SK-N-SH treated with all-trans-retinoic acid at 6 μM for 48 hours (cell line): ENCODE measurements around the gene AQP3.

Experiments
- ARNTL ChIP-seq: fragments of 450-650 bp; formaldehyde crosslinking; IDR thresholded peaks from 2 replicates; pipeline ENCODE4 v1.5.0; 2020; ENCODE audit warnings: low read depth, mild to moderate bottlenecking, moderate library complexity, borderline replicate concordance
- CSDC2 ChIP-seq: fragments of 250-450 bp; sonication (Bioruptor Pico); IDR thresholded peaks from 2 replicates; pipeline ENCODE4 v1.5.0; 2020; ENCODE audit warnings: mild to moderate bottlenecking, moderate library complexity
- ESRRG ChIP-seq: fragments of 250-450 bp; sonication (Bioruptor Pico); IDR thresholded peaks from 2 replicates; pipeline ENCODE4 v1.6.1; 2021; ENCODE audit warnings: mild to moderate bottlenecking
- GLIS3 ChIP-seq: fragments of 250-450 bp; sonication (Bioruptor Pico); IDR thresholded peaks from 2 replicates; pipeline ENCODE4 v1.5.0; 2020; ENCODE audit warnings: mild to moderate bottlenecking, moderate library complexity
- TCF4 ChIP-seq: fragments of 250-450 bp; sonication (Bioruptor Pico); IDR thresholded peaks from 2 replicates; pipeline ENCODE4 v1.8.0; 2021; ENCODE audit warnings: mild to moderate bottlenecking, moderate library complexity, borderline replicate concordance
- TOX ChIP-seq: fragments of 250-450 bp; sonication (Bioruptor Pico); IDR thresholded peaks from 2 replicates; pipeline ENCODE4 v1.8.0; 2021; ENCODE audit warnings: mild to moderate bottlenecking, moderate library complexity, borderline replicate concordance
- ZNF565 ChIP-seq: fragments of 450-650 bp; formaldehyde crosslinking; conservative IDR thresholded peaks from 2 replicates; pipeline ENCODE4 v1.5.0; 2020; ENCODE audit warnings: low read depth, mild to moderate bottlenecking, moderate library complexity
- TF ChIP-seq, protein P1 (sequence below): fragments of 250-450 bp; sonication (Bioruptor Pico); IDR thresholded peaks from 2 replicates; pipeline ENCODE4 v1.5.1; 2020; ENCODE audit warnings: low read depth, mild to moderate bottlenecking, moderate library complexity
- TF ChIP-seq, protein P2 (sequence below): fragments of 250-450 bp; sonication (Bioruptor Pico); IDR thresholded peaks from 2 replicates; pipeline ENCODE4 v1.8.0; 2020; ENCODE audit warnings: mild to moderate bottlenecking, moderate library complexity, borderline replicate concordance

DNA sequence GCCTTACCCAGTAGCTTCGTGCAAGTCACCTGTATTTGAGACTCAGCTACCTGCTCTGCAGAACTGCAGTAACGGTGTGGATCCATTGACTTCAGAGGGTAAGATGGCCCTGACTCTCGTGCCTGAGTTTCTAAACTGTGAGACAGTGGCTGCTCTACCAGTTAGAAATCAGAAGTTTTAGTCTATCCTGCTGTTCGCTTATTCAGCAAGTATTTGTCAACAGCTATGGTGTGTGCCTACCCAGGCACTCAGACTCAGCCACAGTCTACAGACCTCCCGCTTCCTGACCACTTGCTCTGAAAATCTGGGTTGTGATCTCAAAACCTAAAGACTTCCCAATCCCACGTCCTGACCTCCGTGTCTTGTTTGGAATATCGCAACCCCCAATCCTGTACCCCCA lies 13.5 kb downstream of the AQP3 start:
- TF ChIP-seq, protein P1, sequence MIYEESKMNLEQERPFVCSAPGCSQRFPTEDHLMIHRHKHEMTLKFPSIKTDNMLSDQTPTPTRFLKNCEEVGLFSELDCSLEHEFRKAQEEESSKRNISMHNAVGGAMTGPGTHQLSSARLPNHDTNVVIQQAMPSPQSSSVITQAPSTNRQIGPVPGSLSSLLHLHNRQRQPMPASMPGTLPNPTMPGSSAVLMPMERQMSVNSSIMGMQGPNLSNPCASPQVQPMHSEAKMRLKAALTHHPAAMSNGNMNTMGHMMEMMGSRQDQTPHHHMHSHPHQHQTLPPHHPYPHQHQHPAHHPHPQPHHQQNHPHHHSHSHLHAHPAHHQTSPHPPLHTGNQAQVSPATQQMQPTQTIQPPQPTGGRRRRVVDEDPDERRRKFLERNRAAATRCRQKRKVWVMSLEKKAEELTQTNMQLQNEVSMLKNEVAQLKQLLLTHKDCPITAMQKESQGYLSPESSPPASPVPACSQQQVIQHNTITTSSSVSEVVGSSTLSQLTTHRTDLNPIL (CRISPR knock-in tag), result no peak
- TF ChIP-seq ZNF565 (CRISPR knock-in tag) (no peak), GLIS3 (CRISPR knock-in tag) (no peak), CSDC2 (no peak), ARNTL (CRISPR knock-in tag) (no peak), ESRRG (CRISPR knock-in tag) (no peak), TCF4 (no peak), TOX (CRISPR knock-in tag) (no peak)
- TF ChIP-seq, protein P2, sequence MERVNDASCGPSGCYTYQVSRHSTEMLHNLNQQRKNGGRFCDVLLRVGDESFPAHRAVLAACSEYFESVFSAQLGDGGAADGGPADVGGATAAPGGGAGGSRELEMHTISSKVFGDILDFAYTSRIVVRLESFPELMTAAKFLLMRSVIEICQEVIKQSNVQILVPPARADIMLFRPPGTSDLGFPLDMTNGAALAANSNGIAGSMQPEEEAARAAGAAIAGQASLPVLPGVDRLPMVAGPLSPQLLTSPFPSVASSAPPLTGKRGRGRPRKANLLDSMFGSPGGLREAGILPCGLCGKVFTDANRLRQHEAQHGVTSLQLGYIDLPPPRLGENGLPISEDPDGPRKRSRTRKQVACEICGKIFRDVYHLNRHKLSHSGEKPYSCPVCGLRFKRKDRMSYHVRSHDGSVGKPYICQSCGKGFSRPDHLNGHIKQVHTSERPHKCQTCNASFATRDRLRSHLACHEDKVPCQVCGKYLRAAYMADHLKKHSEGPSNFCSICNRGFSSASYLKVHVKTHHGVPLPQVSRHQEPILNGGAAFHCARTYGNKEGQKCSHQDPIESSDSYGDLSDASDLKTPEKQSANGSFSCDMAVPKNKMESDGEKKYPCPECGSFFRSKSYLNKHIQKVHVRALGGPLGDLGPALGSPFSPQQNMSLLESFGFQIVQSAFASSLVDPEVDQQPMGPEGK (CRISPR knock-in tag), result no peak
